Measurements from ENCODE around the gene PCSK5.
A peak's percentile ranks its signal among the peaks of the same experiment; 100 is the strongest.
"Not testable (repeated sequence)": the region's sequence is repeated elsewhere in the genome, so short reads cannot be mapped to it uniquely, and the experiment has no call there.

The PCSK5 gene

DNA sequence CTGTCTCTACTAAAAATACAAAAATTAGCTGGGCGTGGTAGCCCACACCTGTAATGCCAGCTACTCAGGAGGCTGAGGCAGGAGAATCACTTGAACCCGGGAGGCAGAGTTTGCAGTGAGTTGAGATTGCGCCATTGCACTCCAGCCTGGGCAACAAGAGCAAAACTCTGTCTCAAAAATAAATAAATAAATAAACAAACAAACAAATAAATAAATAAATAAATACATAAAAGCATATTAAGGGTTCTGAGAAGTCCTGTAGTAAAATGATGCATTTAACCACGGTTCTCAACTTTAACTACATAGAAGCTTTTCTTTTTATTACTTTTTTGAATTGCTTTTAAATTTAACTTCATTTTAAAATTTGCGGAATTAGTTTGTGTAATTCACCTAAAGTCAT lies 190.8 kb downstream of the PCSK5 start:
- not testable (repeated sequence) for DNase-seq (ENCODE audit: low read depth in 2 of 2)

DNA sequence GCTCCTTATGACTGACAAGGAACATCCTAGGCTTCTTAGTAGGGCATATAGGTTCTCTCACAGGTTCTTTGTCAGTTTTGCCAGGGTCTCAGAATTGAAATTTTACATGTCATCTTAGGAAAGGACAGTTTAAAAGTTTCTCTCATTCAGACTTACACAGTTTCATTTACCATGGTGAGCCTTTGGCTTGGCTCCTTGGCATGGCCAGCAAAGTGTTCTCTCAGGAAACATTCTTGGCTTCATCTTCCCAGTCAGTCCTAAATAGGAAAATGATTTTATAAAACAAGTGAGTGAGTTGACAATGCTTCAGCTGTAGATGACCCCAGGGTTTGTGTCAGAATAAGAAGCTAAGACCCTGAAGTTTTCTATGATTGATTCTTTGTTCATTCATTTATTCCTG lies 191.6 kb downstream of the PCSK5 start:
- no peak for DNase-seq (ENCODE audit: low read depth in 2 of 2)

DNA sequence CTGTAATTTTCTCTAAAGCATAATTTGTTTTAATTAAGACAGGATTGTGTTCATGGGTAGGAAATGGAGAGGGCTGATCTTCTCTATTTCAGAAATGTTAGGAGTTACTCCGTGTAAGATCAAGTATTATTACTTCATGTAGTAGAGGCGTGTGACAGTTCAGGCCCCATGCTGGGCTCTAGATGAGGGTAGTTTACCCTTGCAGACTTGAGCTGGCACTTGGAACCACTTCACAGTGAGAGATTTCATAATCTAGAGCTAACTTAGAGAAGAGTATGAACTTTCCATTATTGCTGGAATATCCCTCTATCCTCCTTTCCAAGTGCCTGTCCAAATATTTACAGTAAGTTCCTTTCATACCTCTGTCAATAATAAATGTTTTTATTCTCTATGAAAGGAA lies 195.1 kb downstream of the PCSK5 start:
- no peak for DNase-seq (ENCODE audit: low read depth in 2 of 2)

DNA sequence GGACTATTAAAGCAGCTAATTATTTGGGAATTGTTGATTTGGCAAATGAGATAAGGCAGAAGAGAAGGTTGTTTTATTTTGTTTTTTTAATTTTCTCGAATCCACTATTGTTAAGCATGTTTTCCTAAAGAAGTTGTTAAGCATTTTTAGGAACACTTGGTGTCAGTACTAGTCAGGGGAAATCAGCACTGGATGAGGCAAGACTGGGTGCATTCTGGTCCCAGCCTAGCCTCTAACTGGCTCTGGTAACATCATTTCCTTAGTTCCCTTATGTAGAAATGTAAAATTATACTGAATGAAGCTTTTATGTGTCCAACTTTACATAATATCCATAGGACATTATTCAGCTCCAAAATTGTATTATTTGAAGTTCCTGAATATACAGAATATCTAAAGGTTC lies 196.1 kb downstream of the PCSK5 start:
- DNase-seq (ENCODE audit: low read depth in 2 of 2): no peak

DNA sequence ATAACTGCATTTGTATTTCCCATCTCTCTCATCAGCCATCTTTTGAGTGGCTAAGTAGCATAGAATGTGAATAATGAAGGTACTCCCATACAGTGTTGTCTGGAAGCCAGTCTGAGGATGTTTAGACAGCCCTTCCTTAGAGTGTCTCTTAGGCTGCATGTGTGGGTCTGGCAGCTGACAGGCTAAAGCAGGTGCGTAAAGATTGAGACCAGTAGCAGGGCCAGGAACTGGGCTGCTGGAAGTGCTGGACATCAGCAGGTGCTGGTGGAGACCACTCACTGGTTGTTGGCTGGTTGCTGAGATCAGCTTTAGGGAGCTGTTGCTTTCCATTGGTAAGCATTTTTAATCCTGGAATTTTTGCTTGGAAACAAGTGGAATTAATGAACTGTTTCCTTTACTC lies 197.5 kb downstream of the PCSK5 start:
- DNase-seq (ENCODE audit: low read depth in 2 of 2): no peak

DNA sequence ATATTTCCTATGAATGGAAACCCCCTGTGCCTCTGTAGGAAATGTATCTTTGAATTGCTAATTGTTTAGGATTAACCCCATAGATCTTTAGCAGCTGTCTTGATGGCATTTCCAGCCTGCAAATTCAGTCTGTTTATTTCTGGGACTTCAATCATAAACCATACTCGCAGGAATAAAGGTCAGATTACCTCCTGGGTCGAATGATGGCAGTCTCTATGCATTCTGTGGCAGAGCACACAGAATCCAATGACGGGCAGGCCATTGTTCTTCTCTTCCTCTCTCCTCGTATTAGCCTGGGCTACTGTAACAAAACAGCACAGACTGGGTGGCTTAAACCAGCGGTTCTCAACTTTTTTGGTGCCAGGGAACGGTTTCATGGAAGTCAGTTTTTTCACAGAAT lies 199.9 kb downstream of the PCSK5 start:
- no peak for DNase-seq (ENCODE audit: low read depth in 2 of 2)

DNA sequence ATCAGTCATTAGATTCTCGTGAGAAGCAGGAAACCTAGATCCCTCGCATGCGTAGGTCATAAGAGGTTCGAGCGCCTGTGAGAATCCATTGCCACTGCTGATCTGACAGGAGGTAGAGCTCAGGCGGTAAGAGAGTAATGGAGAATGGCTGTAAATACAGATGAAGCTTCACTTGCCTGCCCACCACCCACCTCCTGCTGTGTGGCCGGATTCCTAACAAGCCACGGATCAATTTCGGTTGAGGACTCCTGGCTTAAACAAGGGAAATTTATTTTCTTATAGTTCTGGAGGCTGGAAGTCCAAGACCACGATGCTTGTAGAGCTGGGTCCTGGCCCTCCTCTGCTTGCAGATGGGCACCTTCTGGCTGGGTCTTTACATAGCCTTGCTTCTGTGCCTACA lies 200.4 kb downstream of the PCSK5 start:
- DNase-seq (ENCODE audit: low read depth in 2 of 2): no peak

DNA sequence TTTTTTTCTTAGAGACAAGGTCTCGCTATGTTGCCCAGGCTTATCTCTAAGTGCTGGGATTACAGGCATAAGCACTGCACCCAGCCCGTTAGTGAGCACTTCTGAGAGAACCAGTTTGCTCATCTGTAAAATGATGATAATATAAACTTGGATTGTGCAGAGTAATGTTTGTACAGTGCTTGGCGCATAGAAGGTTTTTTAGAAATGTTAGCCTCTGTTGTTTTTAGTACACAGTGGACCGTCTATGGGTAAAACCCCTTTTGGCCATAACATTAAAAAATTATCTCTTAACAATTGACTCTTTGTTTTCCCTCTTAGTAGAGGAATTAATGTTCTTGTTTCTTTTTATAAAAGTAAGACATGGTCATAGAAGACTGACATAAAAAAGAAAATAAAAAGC lies 202.1 kb downstream of the PCSK5 start:
- no peak for DNase-seq (ENCODE audit: low read depth in 2 of 2)

DNA sequence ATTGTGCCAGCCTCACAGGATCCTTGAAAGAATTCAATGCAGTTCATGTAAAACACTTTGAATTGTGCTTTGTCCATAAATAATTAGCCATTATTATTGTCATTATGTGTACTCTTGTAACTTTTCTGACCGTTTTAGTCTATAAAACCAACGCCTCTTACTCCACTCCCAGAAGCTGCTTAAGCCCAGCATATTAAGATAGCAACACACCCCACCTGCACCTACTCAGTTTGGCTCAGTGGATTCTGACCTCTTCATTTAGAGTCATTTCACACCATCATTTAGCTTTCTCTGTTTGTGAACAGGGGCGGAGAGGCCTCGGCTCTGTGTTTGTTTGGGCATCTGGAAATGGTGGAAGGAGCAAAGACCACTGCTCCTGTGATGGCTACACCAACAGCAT lies 205.1 kb downstream of the PCSK5 start:
- no peak for DNase-seq (ENCODE audit: low read depth in 2 of 2)

DNA sequence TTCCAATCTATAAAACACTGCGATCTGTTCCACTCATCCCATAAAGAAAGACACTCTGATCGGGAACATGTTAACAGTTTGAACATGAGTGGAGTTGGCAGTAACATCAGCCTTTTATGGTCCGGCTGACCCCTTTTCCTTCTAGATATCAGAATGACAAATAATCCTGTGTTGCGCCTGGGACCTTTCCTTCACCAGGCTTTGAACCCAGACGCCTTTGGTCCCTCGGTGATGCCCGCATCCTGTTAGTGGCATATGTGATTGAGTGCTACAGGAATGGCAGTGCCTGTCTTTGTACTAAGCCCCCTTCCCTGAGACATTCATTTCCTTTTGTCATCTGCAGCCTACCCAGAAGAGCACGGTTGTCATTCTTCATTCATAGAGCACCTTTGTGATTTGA lies 209.0 kb downstream of the PCSK5 start:
- no peak for DNase-seq (ENCODE audit: low read depth in 2 of 2)

DNA sequence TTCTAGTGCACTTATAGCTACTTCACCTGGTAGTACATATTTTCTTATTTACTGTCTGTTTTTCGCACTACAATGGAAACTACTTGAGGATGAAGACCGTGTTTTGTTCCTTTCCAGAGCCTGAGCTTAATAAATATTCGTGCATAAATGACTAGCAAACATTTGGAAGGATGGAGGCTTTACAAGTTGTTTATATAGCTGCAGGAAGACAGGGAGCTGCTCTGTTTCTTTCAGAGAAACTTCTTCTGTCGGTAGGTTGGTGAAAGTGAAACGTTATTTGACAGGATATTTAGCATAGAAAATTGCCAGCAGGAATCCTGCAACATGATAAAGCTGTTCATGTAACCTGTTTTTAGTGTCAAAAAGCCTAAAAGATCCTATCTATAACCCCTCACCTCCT lies 210.6 kb downstream of the PCSK5 start:
- no peak for DNase-seq (ENCODE audit: low read depth in 2 of 2)

DNA sequence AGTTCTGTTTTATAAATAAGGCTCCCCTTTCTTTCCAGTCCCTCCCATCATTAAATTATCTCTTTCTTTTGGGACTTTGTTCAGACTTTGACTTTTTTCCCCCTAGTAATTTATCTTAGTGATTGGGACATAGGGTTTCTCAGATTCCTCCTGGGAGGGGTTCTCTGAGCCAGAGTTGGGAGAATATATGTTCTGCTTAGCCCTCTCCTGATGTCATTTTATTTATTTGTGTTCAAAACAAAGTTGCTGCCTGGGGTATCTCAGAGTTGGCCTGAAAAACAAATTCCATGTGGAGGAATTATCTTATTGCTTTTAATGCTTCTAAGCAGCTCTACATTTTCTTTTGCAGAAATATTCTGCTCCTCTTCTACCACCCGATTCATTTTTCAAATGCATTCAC lies 211.0 kb downstream of the PCSK5 start:
- DNase-seq (ENCODE audit: low read depth in 2 of 2): no peak

DNA sequence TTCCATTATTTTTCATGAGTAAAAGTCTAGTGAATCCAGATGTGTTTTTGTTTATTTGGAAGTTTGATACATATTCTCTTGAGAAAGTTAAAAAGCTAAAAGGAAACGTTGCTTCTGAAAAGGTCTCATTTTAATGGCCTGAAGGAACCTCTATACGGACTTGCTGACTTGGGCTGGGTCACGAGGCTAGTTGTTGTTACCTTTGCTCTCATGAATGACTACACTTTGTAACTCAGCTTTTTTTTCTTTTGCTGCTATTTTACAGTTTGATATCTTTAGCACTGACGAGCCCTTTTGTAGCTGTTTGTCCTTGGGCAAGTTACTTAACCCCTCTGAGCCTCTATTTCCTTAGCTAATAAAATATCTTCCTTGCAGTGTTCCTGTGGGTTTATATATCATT lies 211.5 kb downstream of the PCSK5 start:
- no peak for DNase-seq (ENCODE audit: low read depth in 2 of 2)

DNA sequence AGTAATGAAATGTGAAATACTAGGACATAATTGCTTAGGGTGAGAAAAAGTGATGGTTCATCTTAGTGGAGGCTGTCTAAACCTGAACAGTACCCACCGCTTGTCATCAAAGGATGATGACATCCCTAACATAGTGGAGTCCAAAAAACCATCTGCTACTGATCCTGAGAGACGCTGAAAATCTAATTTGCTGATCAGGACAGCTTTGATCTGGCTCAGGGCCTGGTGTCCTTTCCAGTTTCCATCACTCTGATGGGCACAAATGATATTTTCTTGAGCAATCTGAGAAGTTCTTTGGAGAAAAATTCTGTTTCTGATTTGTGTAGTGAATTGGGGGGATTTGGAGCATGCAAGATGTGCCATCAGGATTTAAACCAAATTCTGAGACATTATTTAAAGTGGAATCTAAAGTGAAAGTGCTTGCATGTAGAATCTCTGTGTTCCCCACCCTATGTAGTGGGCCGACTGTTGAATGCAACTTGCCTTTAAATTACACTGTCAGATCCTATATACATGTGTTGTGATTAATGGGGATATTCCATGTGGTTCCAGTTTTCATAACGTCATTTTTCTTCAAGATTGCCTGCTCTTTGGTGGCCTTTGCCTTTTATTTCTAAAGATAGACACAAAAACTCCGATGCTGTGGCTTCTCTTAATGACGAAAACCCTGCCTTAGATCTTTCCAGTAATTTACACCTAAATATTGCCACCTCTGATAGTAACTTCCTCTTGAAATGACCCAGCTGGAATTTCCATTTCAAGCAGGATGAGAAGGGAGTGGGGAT lies 213.2 kb downstream of the PCSK5 start:
- DNase-seq (ENCODE audit: low read depth in 2 of 2): no peak

DNA sequence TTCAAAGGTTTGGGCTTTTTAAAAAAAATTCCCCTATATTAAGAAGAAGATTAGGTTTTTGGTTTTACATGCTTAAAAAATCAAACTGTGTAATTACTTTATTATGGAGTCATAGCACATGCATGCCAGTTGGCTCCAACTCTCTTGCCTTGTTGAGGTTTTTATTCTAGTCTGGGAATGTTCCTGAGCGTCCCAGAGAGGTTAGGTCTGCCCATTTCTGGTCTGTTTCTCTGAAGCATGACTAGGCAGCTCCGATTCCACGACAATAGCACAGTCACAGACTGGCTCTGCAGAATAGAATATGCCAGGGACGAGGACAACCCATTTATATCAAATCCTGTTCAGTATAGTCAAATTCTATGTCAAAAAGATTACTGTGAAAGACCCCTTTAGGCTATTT lies 217.0 kb downstream of the PCSK5 start:
- DNase-seq (ENCODE audit: low read depth in 2 of 2): no peak

DNA sequence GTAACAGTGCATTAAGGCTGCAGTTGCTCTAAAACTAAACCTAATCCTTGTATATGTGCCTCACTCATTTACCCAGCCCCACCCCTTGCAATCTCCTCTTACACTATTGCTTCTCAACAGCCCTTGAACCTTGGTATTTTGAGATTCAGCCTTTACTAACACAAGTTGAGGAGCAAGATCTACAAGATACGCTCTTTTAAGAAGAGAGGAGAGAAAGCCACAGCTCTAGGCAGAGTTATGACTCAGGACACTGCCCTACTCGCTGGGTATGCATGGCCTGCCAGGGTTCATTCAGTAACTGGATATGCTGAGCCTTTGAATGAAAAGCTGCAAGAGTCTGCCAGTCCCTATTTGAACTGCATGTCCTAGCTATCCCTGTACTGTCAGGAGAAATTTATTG lies 219.5 kb downstream of the PCSK5 start:
- no peak for DNase-seq (ENCODE audit: low read depth in 2 of 2)

DNA sequence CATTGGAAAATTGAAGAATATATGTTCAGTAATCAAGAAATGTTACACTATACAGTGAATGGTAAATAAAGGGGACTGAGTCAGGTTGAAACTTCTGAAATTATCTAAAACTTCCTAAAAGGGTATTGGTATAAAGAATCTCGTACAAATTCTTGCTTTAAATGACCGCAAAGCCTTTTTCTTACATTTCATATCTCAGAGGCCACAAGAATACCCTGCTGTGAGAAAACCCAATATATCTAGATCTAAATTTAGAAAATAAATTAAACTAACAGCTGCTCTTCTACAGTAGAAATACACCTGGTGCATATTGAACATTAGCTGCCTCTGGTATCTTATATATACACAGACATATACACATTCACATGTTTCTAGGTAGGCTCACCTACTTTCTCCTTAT lies 221.7 kb downstream of the PCSK5 start:
- DNase-seq (ENCODE audit: low read depth in 2 of 2): no peak

DNA sequence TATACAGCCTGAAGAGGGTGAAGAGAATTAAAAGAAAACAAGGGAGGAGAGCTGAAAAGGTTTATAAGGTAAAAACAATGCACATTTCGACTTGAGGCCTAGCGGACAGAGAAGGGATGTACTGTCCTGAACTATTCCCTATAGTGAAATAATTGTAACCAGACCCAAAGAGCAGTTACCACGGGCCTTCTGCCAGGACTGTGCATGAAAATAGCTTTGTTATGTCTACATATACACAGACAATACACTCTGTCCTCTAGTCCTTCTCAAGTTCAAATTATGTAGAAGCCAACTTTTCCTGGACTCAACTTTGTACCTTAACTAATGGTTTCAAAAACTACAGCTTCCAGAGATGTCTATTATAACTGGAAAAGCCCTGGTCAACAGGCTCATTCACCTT lies 223.7 kb downstream of the PCSK5 start:
- DNase-seq (ENCODE audit: low read depth in 2 of 2): peak; percentile 13 to 25

DNA sequence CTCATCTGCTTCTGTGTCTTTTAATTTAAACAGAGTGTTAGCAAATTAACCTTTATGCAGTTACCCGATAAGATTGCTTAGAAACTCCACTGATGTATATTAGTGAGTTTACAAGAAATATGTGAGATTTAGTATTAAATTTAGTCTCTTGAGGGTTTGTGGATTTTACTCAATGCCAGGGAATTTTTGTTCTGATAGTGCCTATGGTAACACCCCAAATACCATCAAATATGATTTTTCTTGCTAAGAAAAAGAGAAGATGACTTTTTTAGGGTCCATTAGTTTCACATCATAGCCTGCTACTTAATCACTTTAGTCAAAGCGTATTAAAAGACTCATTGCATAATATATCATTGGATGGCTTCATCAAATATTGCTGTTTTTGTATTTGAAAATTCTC lies 224.9 kb downstream of the PCSK5 start:
- no peak for DNase-seq (ENCODE audit: low read depth in 2 of 2)

DNA sequence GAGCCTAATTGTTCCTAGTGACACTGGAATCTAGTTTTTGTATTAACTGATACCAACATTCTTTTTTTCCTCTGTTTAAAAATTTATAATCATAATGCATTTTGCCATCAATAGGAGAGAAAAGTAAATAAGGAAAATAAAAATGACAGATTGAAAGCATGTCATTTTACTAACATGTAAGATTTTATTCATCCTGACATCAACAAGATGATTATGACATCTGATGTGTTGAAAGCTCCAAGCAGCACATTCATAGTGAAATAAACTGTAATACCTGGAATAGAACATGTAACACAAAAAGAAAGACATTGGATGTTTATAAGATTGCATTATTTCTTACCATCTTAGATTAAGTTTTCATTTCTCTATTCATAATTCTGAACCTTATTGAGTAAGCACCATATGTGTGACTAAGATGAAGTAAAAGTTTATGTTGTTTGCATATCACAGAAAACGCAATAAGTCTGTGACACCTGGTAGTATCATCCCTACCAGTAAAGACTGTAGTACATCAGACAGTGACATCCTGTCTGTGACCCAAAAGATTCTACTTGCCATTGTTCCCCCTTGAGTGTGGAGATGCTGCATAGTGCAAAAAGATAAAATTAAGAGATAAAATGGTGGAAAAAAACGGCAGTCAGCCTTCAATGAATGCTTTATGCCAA lies 225.6 kb downstream of the PCSK5 start:
- no peak for DNase-seq (ENCODE audit: low read depth in 2 of 2)

DNA sequence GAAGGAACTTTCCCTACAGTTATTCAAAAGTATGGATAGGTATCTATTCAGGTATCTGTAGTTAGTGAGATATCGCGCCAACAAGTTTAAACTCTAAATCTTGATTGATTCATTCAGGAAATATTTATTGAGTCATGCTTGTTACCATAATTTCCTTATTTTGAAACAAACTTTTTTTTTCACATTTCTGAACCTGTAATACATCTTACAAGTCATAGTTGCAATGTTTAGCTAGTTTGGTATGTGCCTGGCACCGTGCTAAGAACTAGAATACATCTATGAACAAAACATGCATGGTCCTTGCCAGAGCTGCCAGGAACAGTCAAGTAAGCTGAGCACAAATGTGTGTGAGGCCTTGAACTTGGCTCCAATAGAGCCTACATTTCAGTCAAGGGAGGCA lies 226.4 kb downstream of the PCSK5 start:
- DNase-seq (ENCODE audit: low read depth in 2 of 2): no peak

DNA sequence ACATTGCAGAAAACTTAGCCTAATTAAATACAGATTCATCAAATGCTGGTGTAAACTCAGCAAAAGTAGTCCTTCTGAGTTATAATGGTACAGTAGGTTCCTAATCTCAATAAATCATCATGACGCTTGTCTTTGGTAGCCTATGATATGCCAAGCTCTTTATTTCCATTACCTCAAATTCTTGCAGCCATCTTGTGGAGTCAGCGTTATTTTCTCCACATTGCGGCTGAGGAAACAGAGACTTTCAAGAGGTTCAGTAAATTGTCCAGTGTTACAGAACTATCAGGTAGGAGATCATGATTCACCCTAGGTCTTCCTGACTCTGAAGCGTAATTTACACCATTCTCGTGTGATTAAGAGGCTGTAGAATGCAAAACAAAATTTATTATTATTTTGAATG lies 237.2 kb downstream of the PCSK5 start:
- DNase-seq (ENCODE audit: low read depth in 2 of 2): no peak

DNA sequence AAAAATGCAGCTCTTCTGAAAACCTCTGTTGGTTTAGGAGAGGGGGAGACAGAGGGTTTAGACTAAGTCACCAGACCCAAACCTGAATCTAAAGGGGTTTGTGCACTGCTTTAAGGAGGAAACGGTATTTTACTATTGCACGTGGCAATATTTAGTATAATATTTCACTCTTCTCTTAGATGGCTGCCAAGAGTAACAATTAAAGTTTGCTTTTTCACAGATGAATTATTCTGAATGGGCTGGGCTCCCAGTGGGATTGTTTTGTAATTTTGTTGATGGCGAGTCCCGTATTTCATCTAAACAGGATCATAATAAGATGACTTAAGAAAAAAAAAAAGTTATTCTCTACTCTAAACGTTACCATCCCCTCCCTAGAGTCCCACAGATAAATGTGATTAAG lies 245.4 kb downstream of the PCSK5 start:
- no peak for DNase-seq (ENCODE audit: low read depth in 2 of 2)

DNA sequence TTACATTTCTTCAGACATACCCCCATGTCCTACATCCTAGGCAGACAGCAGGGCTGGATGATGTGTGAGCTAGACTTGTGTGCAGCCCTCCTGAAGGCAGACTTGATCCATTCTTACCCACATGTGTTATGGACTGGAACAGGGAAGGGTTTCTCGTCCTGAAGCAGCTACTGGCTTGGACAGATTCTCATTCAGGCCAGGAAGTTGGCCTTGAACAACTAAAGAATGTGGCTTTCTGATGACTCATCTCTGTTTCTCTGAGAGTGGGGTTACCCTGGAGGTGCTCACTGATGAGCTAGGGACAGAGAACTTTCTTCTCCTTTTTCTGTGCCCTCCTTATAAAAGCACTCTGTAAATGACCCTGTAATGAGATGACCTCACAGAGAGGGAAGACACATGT lies 246.5 kb downstream of the PCSK5 start:
- peak; percentile 22 to 23 for DNase-seq (ENCODE audit: low read depth in 2 of 2)
